HG02571 (cell line): Measurements from ENCODE around the gene AHDC1.

Experiments
- ATAC-seq: cut with Tn5 transposase; IDR thresholded peaks from one replicate; pipeline ENCODE4 v1.9.1; 2021; ENCODE audit warnings: mild to moderate bottlenecking, moderate library complexity; ENCODE audit not compliant: unreplicated experiment

Gene AHDC1

DNA sequence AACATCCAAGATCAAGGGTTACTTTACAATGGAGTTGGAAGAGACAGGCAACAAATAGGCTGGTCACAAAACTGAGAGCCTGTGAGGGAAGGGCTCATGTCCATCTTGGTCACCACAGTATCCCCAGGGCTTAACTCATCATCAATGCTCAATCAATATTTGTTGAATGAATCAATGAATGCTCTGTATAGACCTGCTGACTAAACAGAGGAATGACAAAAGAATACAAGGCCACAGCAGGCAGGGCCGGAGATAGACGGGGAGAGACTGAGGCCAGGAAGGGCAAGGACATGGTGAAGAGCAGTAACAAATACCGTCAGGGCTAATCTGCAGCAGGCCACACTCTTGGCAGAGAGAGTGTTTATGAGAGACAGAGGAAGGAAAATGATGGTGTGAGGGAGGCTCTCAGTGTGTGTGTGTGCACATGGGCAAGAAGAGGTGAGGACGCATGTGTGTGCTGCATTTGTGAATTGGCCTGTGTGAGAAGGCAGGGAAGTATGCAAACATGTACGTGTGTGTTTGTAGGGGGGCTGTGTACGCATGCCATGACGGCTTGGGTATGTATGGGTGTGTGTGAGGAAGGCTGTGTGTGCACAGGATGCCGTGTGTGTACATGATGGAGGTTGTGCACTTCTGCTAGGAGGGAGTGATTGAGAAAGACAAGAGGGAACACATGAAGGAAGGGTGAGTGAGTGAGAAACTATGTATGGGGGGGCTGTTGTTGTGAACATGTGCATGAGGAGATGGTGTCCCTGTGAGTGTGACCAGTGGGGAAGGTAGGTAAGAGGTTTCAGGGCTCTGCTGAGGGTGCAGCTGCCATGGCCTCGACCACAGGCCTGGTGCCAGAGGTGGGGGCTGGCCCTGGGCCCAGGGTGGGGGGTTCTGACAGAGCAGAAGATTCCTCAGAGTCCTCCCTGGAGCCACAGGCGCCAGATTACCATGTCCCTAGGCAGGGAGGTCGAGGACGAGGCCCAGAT lies 15.4 kb downstream of the AHDC1 start:
- no peak for ATAC-seq

DNA sequence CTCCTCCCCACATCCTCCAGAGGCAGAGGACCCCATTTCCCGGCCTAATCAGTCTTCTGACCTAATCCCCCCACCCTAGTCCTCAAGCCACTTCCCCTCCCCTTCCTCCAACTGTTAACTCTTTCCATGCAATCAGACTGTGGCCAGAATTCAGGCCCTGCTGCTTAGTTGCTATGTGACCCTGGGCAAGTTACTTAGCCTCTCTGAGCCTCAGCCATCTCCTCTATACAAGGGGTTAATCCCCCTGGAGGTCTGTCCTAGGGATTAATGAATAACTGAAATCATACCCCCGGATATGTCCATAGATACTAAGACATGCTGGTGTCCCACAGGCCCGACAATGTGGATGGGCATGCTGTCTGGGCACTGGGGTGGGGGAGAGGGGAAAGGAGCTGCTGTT lies 18.3 kb downstream of the AHDC1 start:
- no peak for ATAC-seq

DNA sequence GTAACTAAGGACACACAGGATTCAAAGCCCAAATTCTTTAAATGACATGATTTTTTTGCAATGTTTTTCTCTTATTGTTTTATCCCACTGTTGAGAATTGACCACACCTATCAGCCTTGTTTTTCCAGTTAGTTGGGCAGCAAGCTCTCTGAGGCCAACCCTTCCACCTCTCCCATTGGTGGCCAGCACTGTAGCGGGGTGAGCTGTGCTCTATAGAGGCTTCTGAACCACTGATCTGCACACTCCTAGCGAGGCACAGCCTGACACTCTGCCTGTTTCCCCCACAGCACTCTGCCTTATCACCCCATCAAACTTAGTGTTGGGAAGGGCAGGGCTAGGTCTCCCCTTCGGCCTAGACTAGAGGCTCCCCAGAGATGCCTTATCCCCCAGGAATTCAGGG lies 19.5 kb downstream of the AHDC1 start:
- ATAC-seq = no peak

DNA sequence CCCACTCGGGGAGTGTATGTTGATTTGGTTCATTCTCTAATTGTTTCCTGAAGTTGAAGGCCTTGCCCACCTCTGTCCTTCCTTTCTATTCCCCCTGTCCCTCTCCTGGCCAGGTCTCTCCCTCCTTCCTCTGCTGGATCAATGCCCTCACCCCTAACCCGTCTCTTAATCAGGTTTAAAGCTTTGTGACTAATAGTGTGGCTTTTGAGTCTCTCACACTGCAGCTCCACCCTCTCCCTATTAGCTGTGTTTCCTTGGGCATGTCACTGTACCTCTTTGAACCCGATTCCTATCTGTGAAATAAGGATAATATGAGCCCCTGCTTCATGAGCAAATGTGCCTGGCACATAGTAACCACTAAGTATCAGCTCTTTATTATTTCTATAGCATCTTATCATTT lies 20.5 kb downstream of the AHDC1 start:
- no peak for ATAC-seq

- no peak for ATAC-seq
Measured at GRCh38 chr1:27581823-27582243, 22.1 kb downstream of the AHDC1 start.

DNA sequence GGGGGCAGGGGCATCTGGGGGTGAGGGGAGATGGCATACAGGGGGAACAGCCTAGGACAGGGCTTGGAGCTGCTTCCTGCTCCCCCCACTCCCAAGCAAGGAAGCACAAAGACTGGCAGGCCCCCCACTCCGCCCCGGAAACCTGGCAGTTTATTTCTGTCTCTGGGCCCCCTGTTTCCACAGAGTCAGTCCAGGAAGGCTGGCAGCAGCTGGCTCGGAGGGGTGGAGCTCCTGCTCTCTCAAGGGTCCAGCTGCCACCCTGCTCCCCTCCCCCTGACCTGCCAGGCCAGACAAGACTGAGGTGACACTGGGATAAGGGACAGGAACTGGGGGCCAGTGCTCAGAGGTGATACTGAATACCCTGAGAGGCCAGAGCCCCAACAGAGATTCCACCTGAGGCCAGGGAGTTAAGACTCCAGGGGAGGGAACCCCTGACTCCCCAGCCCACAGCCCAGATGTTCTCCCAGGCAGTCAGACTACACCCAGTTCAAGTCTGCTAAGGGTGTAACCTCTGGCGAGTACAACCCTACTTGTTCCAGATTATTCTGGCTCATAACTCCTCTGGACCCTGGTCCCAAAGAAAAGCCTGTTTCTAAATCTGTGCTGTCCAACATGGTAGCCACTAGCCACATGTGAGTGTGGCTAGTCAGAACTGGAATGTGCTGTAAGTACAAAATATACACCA lies 26.3 kb downstream of the AHDC1 start:
- ATAC-seq = no peak

DNA sequence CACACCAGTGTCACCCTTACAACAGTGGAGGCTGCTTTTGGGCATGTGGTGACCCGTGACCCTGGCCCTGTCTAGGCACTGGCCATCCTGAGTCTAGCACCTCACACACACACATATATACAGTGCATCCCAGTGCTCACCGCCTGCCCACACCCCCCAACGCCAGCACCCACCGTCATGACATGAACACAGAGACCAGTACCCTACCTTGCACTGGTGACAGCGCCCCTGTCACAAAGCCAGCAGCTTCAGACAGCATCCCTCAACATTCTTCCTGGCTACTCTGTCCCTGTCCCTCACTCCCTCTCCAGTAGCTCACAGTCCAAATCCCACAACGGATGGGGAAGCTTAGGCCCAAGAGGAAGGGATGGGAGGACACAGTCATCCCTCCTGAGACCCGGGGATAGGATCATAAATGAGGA lies 27.1 kb downstream of the AHDC1 start:
- no peak for ATAC-seq

DNA sequence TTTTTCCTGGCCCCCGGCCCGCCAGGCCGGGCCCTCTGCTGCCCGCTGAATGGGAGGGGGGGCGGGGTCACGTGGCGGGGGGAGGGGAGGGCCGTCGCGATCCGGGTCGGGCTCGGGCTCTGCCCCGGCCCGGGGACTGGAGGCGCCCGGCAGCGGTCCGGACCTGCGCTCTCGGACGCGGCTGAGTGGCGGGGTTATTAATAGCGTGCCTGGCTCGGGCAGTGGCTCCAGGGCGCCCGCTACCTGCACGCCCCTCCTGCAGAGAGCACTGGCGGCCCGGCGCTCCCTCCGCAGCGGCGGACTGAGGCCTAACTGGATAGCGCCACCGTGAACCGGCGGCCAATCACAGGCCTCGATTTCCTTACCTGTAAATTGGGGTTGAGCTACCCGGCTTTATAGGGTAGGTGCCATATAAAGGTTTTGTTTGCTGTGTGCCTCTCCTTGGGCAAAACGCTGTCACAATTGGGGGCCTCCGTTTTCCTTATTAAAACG lies 28.1 kb downstream of the AHDC1 start:
- no peak for ATAC-seq

DNA sequence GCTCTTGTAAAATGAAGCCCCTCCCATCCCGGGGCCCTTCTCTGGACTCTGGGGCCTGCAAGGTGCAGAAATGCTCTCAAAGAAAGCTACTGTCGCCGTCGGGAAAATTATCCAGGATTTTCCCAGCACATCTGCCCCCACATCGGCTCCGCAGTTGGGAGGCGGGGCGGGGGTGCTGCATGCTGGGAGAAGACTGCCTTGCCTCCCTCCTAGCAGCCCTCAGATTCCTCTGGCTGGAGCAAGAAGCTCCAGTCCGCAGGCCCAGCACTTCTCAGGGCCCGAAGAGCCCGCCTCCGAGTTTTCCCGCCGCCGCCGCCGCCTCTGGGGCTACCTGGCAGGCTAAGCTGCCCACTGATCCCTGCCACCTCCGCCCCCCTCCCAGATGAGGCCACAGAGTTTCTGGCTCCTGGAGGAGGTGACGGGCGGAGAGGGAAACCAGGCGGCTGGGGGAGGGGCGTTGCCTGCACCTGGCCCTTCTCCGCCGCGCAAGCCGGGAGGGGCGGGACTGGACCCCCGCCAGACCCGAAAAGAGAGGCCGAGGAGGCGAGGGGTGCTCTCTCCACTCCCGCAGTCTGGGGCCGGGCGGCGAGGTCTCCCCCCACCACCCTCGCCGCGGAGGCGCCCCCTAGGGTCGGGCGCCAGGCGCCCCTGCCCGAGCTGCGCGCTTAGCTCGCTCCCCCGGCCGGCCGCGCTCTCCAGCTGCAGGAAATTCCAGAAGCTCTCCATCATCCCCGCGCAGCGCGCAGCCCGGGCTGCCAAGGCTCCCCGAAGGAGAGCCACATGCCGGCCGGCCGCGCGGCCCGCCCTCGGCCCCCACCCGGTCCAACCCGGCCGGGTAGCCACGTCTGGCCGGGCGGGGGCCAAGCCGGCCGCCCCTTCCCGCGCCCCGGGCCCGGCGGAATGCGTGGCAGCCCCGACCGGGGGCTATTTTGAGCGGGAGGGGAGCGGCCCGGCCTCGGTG lies 28.8 kb downstream of the AHDC1 start:
- no peak for ATAC-seq

- ATAC-seq = no peak
Measured at GRCh38 chr1:27574001-27574781, 29.8 kb downstream of the AHDC1 start.

GRCh38 chr1:27572679-27573426 lies 31.1 kb downstream of the AHDC1 start:
- no peak for ATAC-seq

- ATAC-seq = no peak
Measured at GRCh38 chr1:27572019-27572678, 31.8 kb downstream of the AHDC1 start.

DNA sequence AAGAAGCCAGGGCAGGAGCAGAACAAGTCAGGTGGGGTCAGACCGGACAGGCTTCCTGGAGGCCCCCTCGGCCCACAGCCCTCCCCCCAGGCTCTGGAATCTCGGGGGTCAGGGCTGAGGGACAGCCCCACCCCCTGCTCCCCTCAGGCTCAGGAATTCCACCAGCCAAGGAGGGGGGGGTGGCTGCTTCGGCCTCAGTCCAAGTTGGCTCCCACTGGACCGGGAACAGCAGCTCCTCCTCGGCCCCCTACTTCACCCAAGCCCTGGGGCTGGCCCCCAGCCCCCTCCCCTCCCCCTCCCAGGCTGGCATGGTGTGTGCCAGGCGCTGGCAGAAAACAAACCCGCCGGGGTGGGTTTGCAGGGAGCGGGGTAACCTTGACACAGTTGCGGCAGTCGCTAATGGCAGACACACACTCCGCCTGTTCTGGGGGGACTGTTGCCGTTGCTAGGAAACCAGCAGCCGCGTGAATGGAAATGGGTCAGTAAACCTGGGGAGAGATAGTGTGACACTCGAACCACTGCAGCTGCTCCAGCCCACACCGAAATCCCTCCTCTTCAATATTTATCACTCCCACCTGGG lies 32.4 kb downstream of the AHDC1 start:
- no peak for ATAC-seq

DNA sequence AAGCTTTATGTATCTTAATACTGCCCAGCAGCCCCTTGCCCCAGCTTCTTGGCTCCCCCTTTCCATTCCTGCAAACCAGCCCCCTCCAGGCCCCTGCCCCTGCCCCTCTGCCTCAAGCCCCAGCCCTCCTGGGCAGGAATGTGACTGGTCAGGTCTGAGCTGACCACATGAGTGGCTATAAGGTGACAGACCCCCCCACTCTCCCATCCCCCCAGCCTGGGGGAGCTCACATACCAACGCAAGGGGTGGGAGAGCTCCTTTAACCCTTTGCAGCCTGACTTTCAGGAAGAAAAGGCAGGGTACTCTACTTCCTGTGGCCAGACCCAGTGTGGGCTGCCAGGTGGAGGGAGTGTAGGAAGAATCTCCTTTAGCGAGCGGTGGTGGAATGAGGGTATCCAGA lies 33.2 kb downstream of the AHDC1 start:
- ATAC-seq = no peak

GRCh38 chr1:27570356-27570755 lies 33.6 kb downstream of the AHDC1 start:
- ATAC-seq = no peak

DNA sequence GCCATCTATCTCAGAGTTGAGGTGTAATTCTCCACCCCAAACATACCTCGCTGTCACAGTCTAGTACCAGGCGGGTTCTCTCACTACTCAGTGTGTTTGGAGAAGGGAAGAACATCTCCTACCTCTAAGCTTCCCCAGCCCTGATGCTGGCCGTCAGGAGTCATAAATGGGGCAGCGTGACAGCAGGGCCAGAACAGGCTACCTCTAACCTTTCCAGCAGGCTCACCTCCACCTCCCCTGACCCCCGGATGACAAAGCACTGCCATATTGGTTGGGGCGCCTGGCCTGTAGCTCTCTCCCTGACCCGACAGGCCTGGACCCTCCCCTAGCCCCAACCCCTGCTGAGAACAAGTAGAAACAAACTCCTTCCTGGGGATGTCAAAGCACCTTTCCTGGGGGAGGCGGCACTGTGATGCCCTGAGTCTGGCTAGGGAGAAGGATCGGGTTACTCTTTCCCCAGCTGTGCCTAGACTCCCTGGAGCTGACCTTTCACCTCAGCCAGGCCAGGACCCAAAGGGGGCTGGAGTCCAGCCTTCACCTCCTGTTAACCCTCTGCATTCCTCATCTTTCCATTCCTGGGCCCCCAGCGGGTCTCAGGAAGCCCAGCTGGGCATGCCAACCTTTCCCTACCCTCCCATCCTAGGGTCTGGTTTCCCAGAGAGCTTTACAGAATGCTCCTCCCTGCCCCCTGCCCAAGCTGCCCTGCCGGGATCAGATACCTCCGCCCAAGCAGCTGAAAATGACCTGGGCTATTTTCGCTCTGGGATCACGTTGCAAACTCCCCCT lies 34.2 kb downstream of the AHDC1 start:
- ATAC-seq = no peak

- ATAC-seq = no peak
Measured at GRCh38 chr1:27569088-27569460, 34.9 kb downstream of the AHDC1 start.
